NCI-H2227 (cell line): ENCODE results near the gene OR51L1.
"Not testable (repeated sequence)": the region's sequence is repeated elsewhere in the genome, so short reads cannot be mapped to it uniquely, and the experiment has no call there.

Experiments used
- DNase-seq: peaks from one replicate; lab custom pipeline; 2025; ENCODE audit not compliant: unreplicated experiment; lab: John Stamatoyannopoulos, UW

The OR51L1 gene, protein sequence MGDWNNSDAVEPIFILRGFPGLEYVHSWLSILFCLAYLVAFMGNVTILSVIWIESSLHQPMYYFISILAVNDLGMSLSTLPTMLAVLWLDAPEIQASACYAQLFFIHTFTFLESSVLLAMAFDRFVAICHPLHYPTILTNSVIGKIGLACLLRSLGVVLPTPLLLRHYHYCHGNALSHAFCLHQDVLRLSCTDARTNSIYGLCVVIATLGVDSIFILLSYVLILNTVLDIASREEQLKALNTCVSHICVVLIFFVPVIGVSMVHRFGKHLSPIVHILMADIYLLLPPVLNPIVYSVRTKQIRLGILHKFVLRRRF

DNA sequence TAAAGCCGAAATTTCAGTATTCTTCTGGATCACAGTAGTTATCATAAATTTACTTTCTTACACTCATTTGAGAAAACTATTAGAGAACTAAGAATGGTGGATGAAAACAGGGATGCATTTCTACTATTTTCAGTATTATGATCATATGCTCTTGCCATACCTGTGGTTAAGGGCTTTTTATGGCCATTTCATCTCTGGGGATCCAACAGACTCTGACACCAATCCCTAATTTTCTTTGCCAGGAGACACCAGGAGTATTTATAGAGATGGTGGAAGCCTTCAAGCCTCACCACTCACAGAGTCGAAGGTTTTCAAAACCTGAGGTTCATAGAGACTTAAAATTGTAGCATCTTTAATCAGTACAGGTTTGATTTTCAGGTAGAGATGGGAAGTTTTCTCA lies at the start of gene OR51L1:
TSS of gene OR51L1 (plus strand) at position 301 of the 400 bp plus-strand sequence. CDS start 4,132 bp downstream, outside the sequence.
- DNase-seq, result no peak

GRCh38 chr11:4947505-4947904 lies 47.1 kb upstream of the OR51L1 start, which contains the start of gene OR51A4:
Gene OR51A4, minus strand, starts transcription at chr11:4947605. Its CDS starts 505 bp downstream, at chr11:4947100.
- no peak for DNase-seq

GRCh38 chr11:4955613-4956012 lies 39.0 kb upstream of the OR51L1 start, which contains the start of gene OR51A2:
Gene OR51A2, minus strand, starts transcription at chr11:4955713. Its CDS starts 0 bp downstream, at chr11:4955713.
- not testable (repeated sequence) for DNase-seq

GRCh38 chr11:4957396-4957795 lies 37.3 kb upstream of the OR51L1 start:
- no peak for DNase-seq

GRCh38 chr11:4960877-4961276 lies 33.8 kb upstream of the OR51L1 start:
- no peak for DNase-seq

GRCh38 chr11:4962816-4963215 lies 31.8 kb upstream of the OR51L1 start:
- DNase-seq, result no peak

- DNase-seq, result no peak
These were observed 19.2 kb upstream of the OR51L1 start for GRCh38 chr11:4975436-4975835.

GRCh38 chr11:4979036-4979435 lies 15.6 kb upstream of the OR51L1 start:
- no peak for DNase-seq

DNA sequence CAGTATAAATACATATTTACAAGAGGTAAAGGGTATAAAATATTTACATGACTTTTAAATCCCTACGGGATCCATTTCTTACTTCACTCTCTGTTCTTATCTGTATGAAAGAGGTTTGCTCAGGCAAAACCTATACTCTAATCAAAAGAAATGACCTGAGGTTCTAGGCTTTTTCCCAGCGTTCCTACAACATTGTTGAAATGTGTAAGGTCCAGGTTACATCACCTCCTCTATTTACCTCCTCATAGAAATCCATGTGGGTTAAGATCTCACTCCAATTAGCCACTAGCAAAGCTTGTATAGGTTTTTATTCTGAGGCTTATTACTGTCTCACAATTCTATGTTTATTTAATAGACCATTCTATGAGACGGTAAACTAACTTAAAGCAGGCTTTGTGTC lies 12.0 kb upstream of the OR51L1 start:
- no peak for DNase-seq

- DNase-seq, result no peak
These were observed 10.8 kb upstream of the OR51L1 start for GRCh38 chr11:4983841-4984240.

DNA sequence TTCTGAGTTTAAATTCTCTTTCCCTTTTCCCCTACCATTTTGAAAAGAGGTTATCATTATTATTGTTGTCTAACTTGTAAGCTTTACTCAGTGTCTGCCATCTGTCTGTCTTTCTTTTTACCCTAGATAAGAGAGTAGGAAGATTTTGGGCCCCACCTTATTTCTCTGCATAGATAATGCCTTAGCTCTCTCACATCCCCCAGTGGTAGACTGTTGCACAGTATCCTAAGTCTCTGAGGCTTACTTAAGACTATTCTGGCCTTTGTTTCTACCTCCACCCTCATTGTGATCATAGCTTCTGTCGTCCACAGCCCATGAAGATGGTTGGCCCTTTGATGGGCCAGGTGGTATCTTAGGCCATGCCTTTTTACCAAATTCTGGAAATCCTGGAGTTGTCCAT lies 3.6 kb upstream of the OR51L1 start:
- DNase-seq, result no peak

DNA sequence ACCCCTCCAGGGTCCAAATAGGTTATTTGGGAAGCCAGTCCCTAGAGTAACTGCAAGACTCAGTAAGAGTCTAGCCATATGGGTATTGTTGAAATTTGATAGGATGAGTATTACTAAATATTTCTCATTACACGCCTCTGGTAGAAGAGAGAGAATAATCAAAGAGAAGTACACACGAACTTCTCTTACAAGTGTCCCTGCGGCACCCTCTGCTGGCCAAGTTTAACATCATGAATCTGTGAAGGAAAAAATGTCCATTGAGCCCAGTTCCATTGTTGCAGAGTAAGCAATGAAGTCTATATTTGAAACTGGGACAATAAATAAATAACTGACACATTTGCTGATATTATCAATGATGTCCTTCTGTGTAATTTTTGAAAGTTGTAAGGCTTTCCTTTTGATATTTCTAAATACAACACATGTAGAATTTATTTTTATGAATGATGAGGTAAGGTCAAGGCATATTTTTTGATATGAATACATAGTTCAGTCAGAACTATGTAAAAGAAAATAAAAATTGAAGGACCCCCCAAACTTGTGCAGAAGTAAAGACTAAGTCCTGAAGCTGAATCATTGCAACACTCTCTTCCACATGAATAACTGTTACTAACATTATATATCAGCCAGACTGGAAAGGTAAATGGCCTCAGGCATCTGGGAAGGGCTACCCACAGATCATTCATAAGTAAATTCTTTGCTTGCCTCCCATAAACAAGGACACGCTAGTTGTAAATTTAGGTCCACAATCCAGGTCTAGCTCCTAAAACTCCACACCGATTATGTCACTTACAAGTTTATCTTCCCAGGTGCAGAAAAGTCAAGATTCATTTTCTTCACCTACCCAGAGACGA lies 10.0 kb downstream of the OR51L1 start:
- DNase-seq, result no peak

DNA sequence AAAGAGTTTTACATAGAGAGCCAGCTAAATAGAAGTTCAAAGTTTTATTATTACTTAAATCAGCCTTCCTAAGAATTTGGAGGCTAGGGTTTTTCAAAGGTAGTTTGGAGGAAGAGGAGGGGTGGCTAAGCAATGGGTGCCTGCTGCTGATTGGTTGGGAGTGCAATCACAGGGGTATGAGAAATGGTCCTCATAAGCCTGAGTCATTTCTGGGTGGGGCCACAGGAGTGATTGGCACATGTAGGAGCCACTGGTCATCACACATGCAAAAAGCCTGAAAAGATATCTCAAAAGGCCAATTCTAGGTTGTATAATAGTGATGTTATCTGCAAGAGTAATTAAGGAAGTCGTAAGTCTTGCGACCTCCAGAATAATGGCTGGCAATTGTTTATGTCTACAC lies 12.9 kb downstream of the OR51L1 start:
- DNase-seq, result no peak

GRCh38 chr11:5011254-5011653 lies 16.6 kb downstream of the OR51L1 start:
- DNase-seq, result no peak

- DNase-seq, result no peak
These were observed 18.4 kb downstream of the OR51L1 start for GRCh38 chr11:5013012-5013411.

- no peak for DNase-seq
These were observed 27.3 kb downstream of the OR51L1 start for GRCh38 chr11:5021996-5022395.

GRCh38 chr11:5036669-5037068 lies 42.0 kb downstream of the OR51L1 start:
- no peak for DNase-seq

DNA sequence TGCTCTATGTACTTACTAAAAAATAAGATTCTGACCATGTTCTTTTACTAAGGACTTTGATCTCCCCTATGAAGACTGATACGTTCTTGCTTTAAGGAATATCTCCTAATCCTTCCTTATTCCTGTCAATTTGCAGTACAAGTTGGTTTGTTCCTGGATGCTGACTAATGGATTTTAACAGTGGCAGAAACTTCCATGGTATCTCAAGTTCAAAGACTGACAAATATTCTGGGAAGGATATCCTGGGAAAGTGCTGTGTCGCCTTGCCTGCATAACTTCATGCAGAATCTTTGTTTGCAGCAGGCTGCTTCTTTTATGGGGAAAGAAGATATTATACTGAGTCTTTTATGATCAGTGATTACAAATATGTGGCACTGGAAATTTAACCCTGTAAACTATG lies 43.3 kb downstream of the OR51L1 start:
- no peak for DNase-seq

GRCh38 chr11:5038341-5038740 lies 43.7 kb downstream of the OR51L1 start:
- no peak for DNase-seq

GRCh38 chr11:5040876-5041275 lies 46.2 kb downstream of the OR51L1 start:
- DNase-seq, result no peak

- DNase-seq, result no peak
These were observed 47.4 kb downstream of the OR51L1 start for GRCh38 chr11:5042091-5042490.

DNA sequence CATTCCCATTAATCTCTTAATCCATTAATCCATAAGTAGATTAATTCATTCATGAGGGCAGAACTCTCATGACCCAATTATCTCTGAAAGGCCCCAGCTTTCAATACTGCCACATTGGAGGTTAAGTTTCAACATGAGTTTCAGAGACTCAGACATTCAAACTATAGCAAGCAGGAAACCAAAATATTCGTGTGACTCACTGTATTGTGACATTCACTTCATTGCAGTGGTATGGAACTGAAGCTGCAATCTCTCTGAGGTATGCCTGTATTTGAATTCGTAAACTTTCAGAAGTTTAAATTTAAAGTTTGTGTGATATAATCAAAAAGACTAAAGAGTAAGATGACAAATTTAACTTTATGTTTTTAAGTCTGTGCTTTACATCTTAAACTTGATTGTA lies 48.7 kb downstream of the OR51L1 start:
- DNase-seq, result no peak
